Measurements from ENCODE around the gene HECW1. TPM values are rescaled to one million over a fixed set of nuclear protein-coding genes. Genes with fewer than 3 reads are reported as not detected.

The HECW1 gene
- total and polyA plus RNA-seq, 10 of the 15 experiments (the other 5 are each of a cell fraction or from before 2014, with no cell fraction given): under 0.01 to 0.31 (median 0.04) TPM; not detected in 3

DNA sequence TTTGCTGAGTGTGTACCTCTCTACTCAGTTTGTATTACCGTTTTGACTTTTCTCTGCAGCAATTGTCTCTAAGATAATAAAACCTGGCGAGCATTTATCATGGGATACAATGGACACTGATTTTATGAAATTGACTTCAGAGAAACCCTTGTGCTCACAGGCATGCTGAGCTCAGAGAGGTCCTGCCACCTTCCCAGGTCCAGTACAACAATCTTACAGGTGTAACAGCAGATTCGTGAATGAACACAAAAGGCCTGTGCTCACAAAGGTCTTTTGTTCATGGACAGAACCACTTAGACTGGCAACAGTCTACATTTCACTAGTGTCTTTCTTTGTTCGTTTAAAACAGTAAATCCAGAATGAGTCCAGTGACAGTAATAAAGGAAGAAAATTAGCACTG, 43.2 kb downstream of the HECW1 start:
- Histone ChIP-seq H2AFZ (ENCODE audit: control insufficient read depth, low read depth, low read length) (no peak overlapping the region), H4K20me1 (ENCODE audit: control insufficient read depth, insufficient read depth) (no peaks in the 10 kb centered on the region), H3K4me2 (ENCODE audit: control insufficient read depth, insufficient read depth) (no peak overlapping the region), H3K27me3 (replicated peaks in 1 of 2; ENCODE audit: control insufficient read depth in 2 of 2, insufficient read depth in 2 of 2, low read length in 1 of 2) (no peaks in the 10 kb centered on the region), H3K4me3 (no peak overlapping the region), H3K9me3 (replicated peaks; ENCODE audit: control insufficient read depth, insufficient read depth, low read length) (no peaks in the 10 kb centered on the region), H3K4me1 (ENCODE audit: control insufficient read depth, insufficient read depth, low read length) (no peaks in the 10 kb centered on the region), H3K79me2 (ENCODE audit: control insufficient read depth, insufficient read depth, low read length) (no peaks in the 10 kb centered on the region), H3K9ac (ENCODE audit: control insufficient read depth, insufficient read depth, low read length) (no peak overlapping the region), H3K27ac (ENCODE audit: control insufficient read depth, insufficient read depth) (no peak overlapping the region), H3K36me3 (ENCODE audit: control insufficient read depth in 2 of 2, insufficient read depth in 2 of 2, low read length in 1 of 2) (no peaks in the 10 kb centered on the region)
- in situ Hi-C loops (cut with MboI) (no loop called here), intact Hi-C loops (cut with micrococcal nuclease; ENCODE audit: unreplicated experiment) (no loop called here)
- no TSS peak for BruUV-seq (replicated peaks)
- CTCF ChIA-PET: no interaction called here
- DNase-seq (ENCODE audit: low read depth, low spot score): no peak
- TF ChIP-seq MYB (IDR thresholded peaks at IDR 0.05; ENCODE audit: borderline replicate concordance, low read depth, low read length): no peak
- no peak for TF ChIP-seq TBL1XR1 (IDR thresholded peaks at IDR 0.05; ENCODE audit: low read depth, low read length)
- no peak for TF ChIP-seq CBFB (IDR thresholded peaks at IDR 0.05; ENCODE audit: low read depth)
- TF ChIP-seq TAF1 (IDR thresholded peaks at IDR 0.05; ENCODE audit: borderline replicate concordance, low read depth, low read length): no peak
- TF ChIP-seq FOXM1 (IDR thresholded peaks at IDR 0.05; ENCODE audit: low read depth, low read length): no peak
- no peak for TF ChIP-seq SP1 (IDR thresholded peaks at IDR 0.05; ENCODE audit: low read depth, low read length)
- TF ChIP-seq KLF5 (IDR thresholded peaks at IDR 0.05; ENCODE audit: partially characterized antibody): no peak
- no peak for TF ChIP-seq ZZZ3 (IDR thresholded peaks at IDR 0.05; ENCODE audit: control insufficient read depth, insufficient read length, low read depth)
- TF ChIP-seq, protein P1, sequence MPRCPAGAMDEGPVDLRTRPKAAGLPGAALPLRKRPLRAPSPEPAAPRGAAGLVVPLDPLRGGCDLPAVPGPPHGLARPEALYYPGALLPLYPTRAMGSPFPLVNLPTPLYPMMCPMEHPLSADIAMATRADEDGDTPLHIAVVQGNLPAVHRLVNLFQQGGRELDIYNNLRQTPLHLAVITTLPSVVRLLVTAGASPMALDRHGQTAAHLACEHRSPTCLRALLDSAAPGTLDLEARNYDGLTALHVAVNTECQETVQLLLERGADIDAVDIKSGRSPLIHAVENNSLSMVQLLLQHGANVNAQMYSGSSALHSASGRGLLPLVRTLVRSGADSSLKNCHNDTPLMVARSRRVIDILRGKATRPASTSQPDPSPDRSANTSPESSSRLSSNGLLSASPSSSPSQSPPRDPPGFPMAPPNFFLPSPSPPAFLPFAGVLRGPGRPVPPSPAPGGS (IDR thresholded peaks at IDR 0.05; ENCODE audit: borderline replicate concordance, insufficient read depth, low read depth, low read length, poor library complexity, severe bottlenecking): no peak
- TF ChIP-seq, protein P2, sequence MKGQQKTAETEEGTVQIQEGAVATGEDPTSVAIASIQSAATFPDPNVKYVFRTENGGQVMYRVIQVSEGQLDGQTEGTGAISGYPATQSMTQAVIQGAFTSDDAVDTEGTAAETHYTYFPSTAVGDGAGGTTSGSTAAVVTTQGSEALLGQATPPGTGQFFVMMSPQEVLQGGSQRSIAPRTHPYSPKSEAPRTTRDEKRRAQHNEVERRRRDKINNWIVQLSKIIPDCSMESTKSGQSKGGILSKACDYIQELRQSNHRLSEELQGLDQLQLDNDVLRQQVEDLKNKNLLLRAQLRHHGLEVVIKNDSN (IDR thresholded peaks at IDR 0.05; ENCODE audit: borderline replicate concordance, extremely low read length, insufficient read depth, low read depth, low read length): no peak
- TF ChIP-seq SMAD5 (IDR thresholded peaks at IDR 0.05; ENCODE audit: low read depth): no peak
- TF ChIP-seq POU2F2 (IDR thresholded peaks at IDR 0.05; ENCODE audit: borderline replicate concordance, low read depth, low read length): no peak
- TF ChIP-seq SMAD1 (IDR thresholded peaks at IDR 0.05; ENCODE audit: low read depth, partially characterized antibody): no peak
- no peak for TF ChIP-seq ZBED1 (IDR thresholded peaks at IDR 0.05; ENCODE audit: borderline replicate concordance)
- TF ChIP-seq ATF7 (IDR thresholded peaks at IDR 0.05; ENCODE audit: low read depth): no peak
- POLR2A ChIA-PET: no interaction called here
- RAD21 ChIA-PET (ENCODE audit: unreplicated experiment): no interaction called here
- no peak for FAIRE-seq
- 54% methylated on average over 4 of the region's 4 CpGs for WGBS (ENCODE audit: insufficient coverage, insufficient replicate concordance, low lambda C conversion rate, missing lambda C conversion rate)
- ATAC-seq: no peak
- SMC1A ChIA-PET (ENCODE audit: uncharacterized antibody, unreplicated experiment): no interaction called here

Data from GM12878 (cell line).